A673 (cell line): ENCODE data around the gene KBTBD2. TPM values are rescaled to one million over a fixed set of nuclear protein-coding genes. Genes with fewer than 3 reads are reported as not detected.

Experiments used
- BruUV-seq: library from RNA; stranded (reverse); fragments of 400-500 nt; replicated peaks from 2 replicates; lab custom pipeline; 2021; lab: Mats Ljungman, UMichigan
- CTCF ChIA-PET: fragments of 300-600 bp; sonication (Branson Sonifier 250); formaldehyde crosslinking; loops from one replicate; lab custom pipeline; 2022; ENCODE audit warnings: antibody characterized with exemption; lab: Charles Lee
- POLR2A ChIA-PET: fragments of 300-600 bp; sonication (Branson Sonifier 250); formaldehyde crosslinking; loops from one replicate; lab custom pipeline; 2022; ENCODE audit warnings: antibody characterized with exemption; ENCODE audit not compliant: low non-redundant PET; lab: Charles Lee
- DNase-seq: peaks from one replicate; pipeline ENCODE4 v3.0.0-alpha.2; 2015; ENCODE audit warnings: low spot score
- H3K27ac ChIP-seq: fragments of 200-600 bp; sonication (generic); 2 replicates; pipeline ENCODE4 v1.5.1; 2016; ENCODE audit warnings: mixed run types, low read depth, mild to moderate bottlenecking, mixed read lengths, antibody characterized with exemption, low read length; ENCODE audit not compliant: poor library complexity, severe bottlenecking
- H3K27me3 ChIP-seq: fragments of 200-600 bp; sonication (generic); replicated peaks from 2 replicates; pipeline ENCODE4 v1.6.1; 2017; ENCODE audit warnings: mixed run types, low read depth, mild to moderate bottlenecking, mixed read lengths, antibody characterized with exemption, low read length; ENCODE audit not compliant: insufficient read depth, poor library complexity
- H3K36me3 ChIP-seq: fragments of 200-600 bp; sonication (generic); 2 replicates; pipeline ENCODE4 v1.6.1; 2016; ENCODE audit warnings: mixed run types, mild to moderate bottlenecking, mixed read lengths, antibody characterized with exemption, low read length; ENCODE audit not compliant: insufficient read depth, poor library complexity, severe bottlenecking
- H3K4me1 ChIP-seq: fragments of 200-600 bp; sonication (generic); 2 replicates; pipeline ENCODE4 v1.6.1; 2017; ENCODE audit warnings: mixed run types, mild to moderate bottlenecking, mixed read lengths, antibody characterized with exemption, low read length; ENCODE audit not compliant: insufficient read depth, poor library complexity, severe bottlenecking
- H3K4me3 ChIP-seq: fragments of 200-600 bp; sonication (generic); 2 replicates; pipeline ENCODE4 v1.5.1; 2016; ENCODE audit warnings: low read depth, mixed run types, mild to moderate bottlenecking, mixed read lengths, low read length; ENCODE audit not compliant: poor library complexity, severe bottlenecking
- H3K9me3 ChIP-seq: fragments of 200-600 bp; sonication (generic); 2 replicates; pipeline ENCODE4 v1.6.1; 2016; ENCODE audit warnings: mixed run types, low read depth, mild to moderate bottlenecking, mixed read lengths, antibody characterized with exemption, low read length; ENCODE audit not compliant: poor library complexity, severe bottlenecking
- CTCF ChIP-seq: fragments of 300-800, 200-600 bp; sonication (generic); conservative IDR thresholded peaks from 2 replicates; pipeline ENCODE4 v1.5.1; 2017; ENCODE audit warnings: low read depth, mild to moderate bottlenecking, antibody characterized with exemption, low read length, moderate library complexity, mixed read lengths
- EZH2 ChIP-seq: fragments of 200-600 bp; sonication (generic); IDR thresholded peaks from 2 replicates; pipeline ENCODE4 v1.6.1; 2017; ENCODE audit warnings: borderline replicate concordance, low read depth, mild to moderate bottlenecking, mixed read lengths, antibody characterized with exemption, low read length; ENCODE audit not compliant: poor library complexity, severe bottlenecking
- intact Hi-C: fragments of 100-400 bp; cut with micrococcal nuclease; formaldehyde crosslinking; loops from one replicate; pipeline ENCODE4 v1.10.0; 2022; ENCODE audit not compliant: unreplicated experiment
- total RNA-seq: library from RNA; stranded (reverse); gene quantifications from 2 replicates; pipeline ENCODE4 v1.2.3, GENCODE V29; 2021

Gene KBTBD2
- total RNA-seq, 1 experiment from 2014 or later = 51.0 TPM

GRCh38 chr7:32916006-32916405, 24.4 kb upstream of the KBTBD2 start:
- Histone ChIP-seq H3K4me3 (no peak overlapping the region), H3K27me3 (no peaks in the 10 kb centered on the region), H3K4me1 (no peaks in the 10 kb centered on the region), H3K27ac (no peak overlapping the region), H3K36me3 (peaks cover 46% of the 10 kb centered on the region), H3K9me3 (no peaks in the 10 kb centered on the region)
- ChIA-PET POLR2A (no interaction called here), CTCF (no interaction called here)
- BruUV-seq = no TSS peak
- no peak for DNase-seq
- TF ChIP-seq EZH2 = no peak
- intact Hi-C loops = no loop called here

DNA sequence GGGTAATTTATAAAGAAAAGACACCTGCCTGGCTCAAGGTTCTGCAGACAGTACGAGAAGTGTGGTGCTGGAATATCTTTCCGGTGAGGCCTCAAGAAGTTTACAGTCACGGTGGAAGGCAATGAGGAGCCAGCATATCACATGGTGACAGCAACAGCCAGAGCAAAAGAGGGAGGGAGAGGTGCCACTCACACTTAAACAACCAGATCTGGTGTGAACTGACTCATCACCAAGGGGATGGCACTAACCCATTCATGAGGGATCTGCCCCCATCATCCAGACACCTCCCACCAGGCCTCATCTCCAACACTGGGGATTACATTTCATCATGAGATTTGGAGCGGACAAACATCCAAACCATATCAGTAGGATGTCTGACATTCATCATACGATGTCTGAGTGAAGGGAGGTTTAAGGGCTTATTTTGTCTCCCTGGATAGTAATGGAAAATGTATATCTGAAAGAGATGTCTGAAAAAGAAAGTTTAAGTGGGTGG, 23.5 kb upstream of the KBTBD2 start:
- no peak for DNase-seq
- intact Hi-C loops = no loop called here
- Histone ChIP-seq H3K27me3 (no peaks in the 10 kb centered on the region), H3K36me3 (peaks cover 41% of the 10 kb centered on the region), H3K9me3 (no peaks in the 10 kb centered on the region), H3K4me3 (no peak overlapping the region), H3K4me1 (no peaks in the 10 kb centered on the region), H3K27ac (no peak overlapping the region)
- ChIA-PET CTCF (no interaction called here), POLR2A (no interaction called here)
- TF ChIP-seq EZH2 = no peak
- TF ChIP-seq CTCF = no peak
- BruUV-seq = no TSS peak

DNA sequence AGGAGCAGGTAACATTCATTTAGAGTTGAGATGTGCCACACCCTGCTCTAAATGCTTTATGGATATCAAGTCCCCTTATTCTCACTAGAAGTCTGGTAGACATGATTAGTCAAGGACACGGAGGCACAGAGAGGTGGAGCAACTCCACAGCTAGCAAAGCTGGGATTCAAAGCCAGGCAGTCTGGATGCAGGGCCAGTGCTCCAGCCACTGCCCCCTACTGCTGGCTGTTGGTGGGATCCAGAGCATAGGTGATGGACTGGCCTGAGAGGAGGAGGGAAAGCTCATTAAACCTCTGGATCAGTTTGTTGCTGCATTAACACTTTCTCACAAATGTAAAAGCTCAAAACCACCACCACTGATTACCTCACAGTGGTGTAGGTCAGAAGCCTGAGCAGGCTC, 22.6 kb upstream of the KBTBD2 start:
- CTCF ChIA-PET = no interaction called here
- no peaks in the 10 kb centered on the region for H3K4me1 ChIP-seq

More for the DNA sequence above, 22.6 kb upstream of the KBTBD2 start:
- intact Hi-C loops = no loop called here
- H3K27me3 ChIP-seq = no peaks in the 10 kb centered on the region
- H3K4me3 ChIP-seq = no peak overlapping the region
- peaks cover 36% of the 10 kb centered on the region for H3K36me3 ChIP-seq
- no peaks in the 10 kb centered on the region for H3K9me3 ChIP-seq
- no peak overlapping the region for H3K27ac ChIP-seq
- BruUV-seq = no TSS peak
- TF ChIP-seq CTCF (no peak), EZH2 (no peak)
- POLR2A ChIA-PET = no interaction called here
- DNase-seq = no peak
